SH-SY5Y (cell line): ENCODE data around the gene SGTA.

ENCODE experiments used
- GATA2 ChIP-seq: IDR thresholded peaks from 2 replicates; pipeline ENCODE4 v1.6.1; 2011; ENCODE audit warnings: mild to moderate bottlenecking, low read depth, low read length
- GATA3 ChIP-seq: IDR thresholded peaks from 2 replicates; pipeline ENCODE4 v1.6.1; 2011; ENCODE audit warnings: low read depth, mild to moderate bottlenecking, low read length, moderate library complexity

SGTA gene, protein sequence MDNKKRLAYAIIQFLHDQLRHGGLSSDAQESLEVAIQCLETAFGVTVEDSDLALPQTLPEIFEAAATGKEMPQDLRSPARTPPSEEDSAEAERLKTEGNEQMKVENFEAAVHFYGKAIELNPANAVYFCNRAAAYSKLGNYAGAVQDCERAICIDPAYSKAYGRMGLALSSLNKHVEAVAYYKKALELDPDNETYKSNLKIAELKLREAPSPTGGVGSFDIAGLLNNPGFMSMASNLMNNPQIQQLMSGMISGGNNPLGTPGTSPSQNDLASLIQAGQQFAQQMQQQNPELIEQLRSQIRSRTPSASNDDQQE

DNA sequence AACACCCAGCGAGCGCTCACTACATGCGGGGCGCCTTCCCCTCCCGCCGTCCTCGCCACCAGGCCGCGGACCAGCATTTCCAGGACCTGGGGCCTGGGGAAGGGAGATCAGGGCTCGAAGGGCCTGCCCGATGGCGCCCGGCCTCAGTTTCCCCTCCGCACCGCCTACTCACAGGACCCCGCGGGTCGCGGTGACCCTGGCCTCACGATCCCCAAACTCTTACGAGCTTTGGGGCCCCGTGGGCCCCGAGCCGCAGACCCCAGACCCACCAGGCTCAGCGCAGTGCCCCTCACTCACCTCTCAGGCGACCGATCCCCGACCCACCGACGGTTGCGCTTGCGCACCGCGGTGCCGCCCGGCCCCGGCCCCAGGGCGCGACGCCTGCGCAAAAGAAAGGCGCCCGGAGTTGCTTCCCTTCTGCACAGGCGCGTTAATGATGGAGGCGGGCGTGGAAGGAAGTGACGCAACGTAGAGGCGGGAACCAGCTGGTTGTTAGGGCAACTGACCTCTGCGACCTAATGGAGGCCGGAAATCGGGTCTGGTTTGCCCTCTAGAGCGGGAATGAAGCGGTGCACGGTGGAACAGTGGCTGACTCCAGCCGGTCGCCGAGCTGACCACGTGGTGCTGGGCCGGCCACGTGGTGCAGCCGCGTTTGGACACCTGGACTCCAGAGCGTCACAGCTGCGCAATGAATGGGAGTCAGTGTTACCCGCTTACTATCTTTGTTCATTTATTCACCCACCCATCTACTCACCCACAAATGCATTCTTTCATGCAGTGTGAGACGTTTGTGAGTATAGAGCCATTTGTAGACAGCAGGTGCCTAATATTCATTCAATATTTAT lies at the start of gene SGTA:
SGTA (minus strand) TSS at position 338 of the 845 bp plus-strand sequence. CDS start 14,205 bp downstream, outside the sequence.
- TF ChIP-seq GATA2: no peak
- TF ChIP-seq GATA3: no peak

- TF ChIP-seq GATA3 (no peak), GATA2 (no peak)
These were observed 44.9 kb upstream of the SGTA start for GRCh38 chr19:2827840-2828489.

- no peak for TF ChIP-seq GATA2
- no peak for TF ChIP-seq GATA3
These were observed 43.9 kb upstream of the SGTA start for GRCh38 chr19:2827022-2827421.

GRCh38 chr19:2824129-2824528 lies 41.1 kb upstream of the SGTA start:
- no peak for TF ChIP-seq GATA2
- no peak for TF ChIP-seq GATA3

GRCh38 chr19:2823646-2824045 lies 40.6 kb upstream of the SGTA start:
- TF ChIP-seq GATA3: no peak
- no peak for TF ChIP-seq GATA2

GRCh38 chr19:2822846-2823245 lies 39.8 kb upstream of the SGTA start:
- TF ChIP-seq GATA2: no peak
- no peak for TF ChIP-seq GATA3

GRCh38 chr19:2820112-2820702 lies 37.1 kb upstream of the SGTA start:
- TF ChIP-seq GATA2: no peak

DNA sequence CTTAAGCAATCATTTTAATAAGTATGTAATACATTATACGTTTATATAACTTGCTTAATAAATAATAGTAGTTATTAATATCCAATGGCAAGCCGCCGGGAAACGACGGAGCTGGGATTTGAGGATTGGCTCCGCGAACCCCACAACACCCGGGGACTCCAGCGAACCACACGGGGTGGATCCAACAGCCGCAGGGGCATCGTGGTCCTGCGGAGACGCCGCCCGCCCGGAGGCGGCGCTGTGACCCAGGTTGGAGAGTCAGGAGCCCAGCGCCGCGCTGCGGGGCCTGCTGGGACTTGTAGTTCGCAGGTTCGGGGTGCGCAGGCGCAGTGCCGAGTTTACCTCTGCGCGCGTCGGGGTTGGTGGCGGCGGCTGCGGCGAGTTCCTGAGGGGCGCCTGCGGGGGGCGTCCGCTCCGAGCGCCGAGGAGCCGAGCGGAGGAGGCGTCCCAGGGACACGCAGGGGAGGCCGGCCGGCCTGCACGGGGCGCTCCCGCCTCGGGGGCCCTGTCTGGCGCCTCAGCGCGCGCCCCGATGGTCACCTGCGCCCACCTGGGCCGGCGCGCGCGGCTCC lies 36.6 kb upstream of the SGTA start, which contains the start of gene ZNF554:
ZNF554 (plus strand) TSS at position 329 of the 572 bp plus-strand sequence; CDS start at position 533, 204 bp downstream.
- no peak for TF ChIP-seq GATA2
- TF ChIP-seq GATA3: no peak

DNA sequence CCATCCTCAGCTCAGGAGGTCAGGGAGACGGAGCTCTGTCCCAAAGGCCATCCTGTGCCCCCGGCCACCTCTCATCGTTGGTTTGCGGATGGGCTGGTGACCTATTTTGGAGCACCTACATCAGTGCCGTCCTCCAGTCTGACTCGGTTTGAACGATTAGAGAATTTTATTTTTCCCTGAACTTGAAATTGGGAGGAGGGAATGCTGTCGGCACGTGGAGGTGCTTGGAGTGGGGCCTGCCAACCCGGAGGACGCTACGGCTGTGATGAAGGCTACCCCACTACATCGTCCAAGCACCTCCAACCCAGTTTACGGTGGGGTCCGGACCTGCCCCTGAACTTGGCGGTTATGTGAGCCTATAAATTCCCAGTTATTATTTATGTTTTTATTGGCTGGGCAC lies 33.6 kb upstream of the SGTA start:
- TF ChIP-seq GATA3: no peak
- no peak for TF ChIP-seq GATA2

- TF ChIP-seq GATA2 (no peak), GATA3 (no peak)
These were observed 32.9 kb upstream of the SGTA start for GRCh38 chr19:2815923-2816322.

- TF ChIP-seq GATA2: no peak
- TF ChIP-seq GATA3: no peak
These were observed 32.1 kb upstream of the SGTA start for GRCh38 chr19:2815191-2815614.

DNA sequence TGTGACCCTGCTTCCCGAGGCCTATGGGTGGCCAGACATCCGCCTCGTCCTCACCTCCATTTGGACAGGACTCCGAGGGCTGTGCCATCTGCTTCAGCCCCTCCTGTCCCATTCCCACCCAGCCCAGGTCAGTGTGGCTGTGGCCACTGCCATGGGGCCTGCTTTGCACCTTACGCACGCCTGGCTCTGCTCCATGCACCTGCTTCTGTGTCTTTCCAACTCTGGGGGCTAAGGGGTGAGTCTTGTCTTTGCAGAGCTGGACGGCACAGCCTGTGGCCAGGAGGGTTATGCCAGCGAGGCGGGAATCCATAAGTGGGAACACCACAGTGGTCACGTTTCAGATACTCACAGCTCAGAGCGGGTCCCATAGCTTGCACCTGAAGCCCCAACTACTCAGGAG lies 31.4 kb upstream of the SGTA start:
- TF ChIP-seq GATA3: no peak
- TF ChIP-seq GATA2: no peak

GRCh38 chr19:2813235-2814160 lies 30.4 kb upstream of the SGTA start:
- no peak for TF ChIP-seq GATA2
- no peak for TF ChIP-seq GATA3
